Measurements from ENCODE around the gene BRD9. TPM values are rescaled to one million over a fixed set of nuclear protein-coding genes. Genes with fewer than 3 reads are reported as not detected.

Gene BRD9
- total and polyA plus RNA-seq, 9 of the 15 experiments (the other 6 are each of a cell fraction or from before 2014, with no cell fraction given), result 2.4 to 68.7 (median 44.9) TPM

DNA sequence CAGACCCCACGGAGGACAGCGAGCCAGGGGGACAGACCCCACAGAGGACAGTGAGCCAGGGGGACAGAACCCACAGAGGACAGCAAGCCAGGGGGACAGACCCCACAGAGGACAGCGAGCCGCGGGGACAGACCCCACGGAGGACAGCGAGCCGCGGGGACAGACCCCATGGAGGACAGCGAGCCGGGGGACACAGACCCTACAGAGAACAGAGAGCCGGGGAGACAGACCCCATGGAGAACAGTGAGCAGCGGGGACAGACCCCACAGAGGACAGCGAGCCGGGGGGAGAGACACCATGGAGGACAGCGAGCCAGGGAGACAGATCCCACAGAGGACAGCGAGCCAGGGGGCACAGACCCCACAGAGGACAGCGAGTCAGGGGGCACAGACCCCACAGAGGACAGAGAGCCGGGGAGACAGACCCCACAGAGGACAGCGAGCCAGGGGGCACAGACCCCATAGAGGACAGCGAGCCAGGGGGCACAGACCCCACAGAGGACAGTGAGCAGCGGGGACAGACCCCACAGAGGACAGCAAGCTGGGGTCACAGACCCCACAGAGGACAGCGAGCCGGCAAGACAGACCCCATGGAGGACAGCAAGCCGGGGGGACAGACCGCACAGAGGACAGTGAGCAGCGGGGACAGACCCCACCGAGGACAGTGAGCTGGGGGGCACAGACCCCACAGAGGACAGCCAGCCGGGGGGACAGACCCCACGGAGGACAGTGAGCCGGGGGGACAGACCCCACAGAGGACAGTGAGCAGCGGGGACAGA, 37.4 kb downstream of the BRD9 start:
- Histone ChIP-seq H3K4me2 (ENCODE audit: insufficient read depth, low read length) (no peak overlapping the region), H3K36me3 (ENCODE audit: control insufficient read depth, insufficient read depth, low read length) (no peaks in the 10 kb centered on the region), H3K27ac (ENCODE audit: extremely low read depth, low read depth, low read length) (no peak overlapping the region), H3K4me3 (no peak overlapping the region), H2AFZ (ENCODE audit: low read depth, low read length) (no peak overlapping the region), H3K9ac (ENCODE audit: insufficient read depth in 1 of 2, low read depth in 2 of 2, low read length in 2 of 2) (no peak overlapping the region), H3K4me1 (replicated peaks in 1 of 2; ENCODE audit: control insufficient read depth in 2 of 2, insufficient read depth in 2 of 2, low read length in 2 of 2) (peaks cover 0 to 34% of the 10 kb centered on the region in 2 experiments; a peak in 2 of 5 replicates), H4K20me1 (replicated peaks; ENCODE audit: control insufficient read depth, insufficient read depth, low read length) (peaks cover 19% of the 10 kb centered on the region), H3K9me1 (ENCODE audit: control insufficient read depth, insufficient read depth, low read length) (no peaks in the 10 kb centered on the region), H3K9me3 (replicated peaks; ENCODE audit: control insufficient read depth, insufficient read depth, low read depth, low read length) (no peaks in the 10 kb centered on the region), H3K27me3 (ENCODE audit: control insufficient read depth in 2 of 2, insufficient read depth in 2 of 2, low read length in 2 of 2) (peaks cover 17 to 30% of the 10 kb centered on the region in 2 experiments), H3K79me2 (ENCODE audit: control insufficient read depth, insufficient read depth, low read length) (no peaks in the 10 kb centered on the region)
- WGBS (ENCODE audit: insufficient coverage, low coverage, missing lambda C conversion rate), result 80% methylated on average over 9 of the region's 32 CpGs
- no peak for FAIRE-seq
- ChIA-PET CTCF (ENCODE audit: low intra/inter-chr PET ratio) (no interaction called here), POLR2A (interaction anchor here (0.6 kb wide), 2 partner anchors 91 to 106 kb away, joined by 3 to 4 read pairs; no protein-coding TSS in a partner anchor)
- no peak for DNase-seq (ENCODE audit: extremely low read depth in 1 of 4, low spot score in 3 of 4)
- no peak for ATAC-seq
- in situ Hi-C loops (cut with MboI), result no loop called here
- BruUV-seq (replicated peaks), result no TSS peak
- no peak for TF ChIP-seq C11orf30 (IDR thresholded peaks at IDR 0.05; ENCODE audit: low read depth)
- TF ChIP-seq SRF (CRISPR knock-in tag; IDR thresholded peaks at IDR 0.05), result no peak
- TF ChIP-seq ZNF445 (CRISPR knock-in tag; IDR thresholded peaks at IDR 0.05; ENCODE audit: low read depth), result no peak
- peak; percentile 51; the same call in 1 of the 2 replicates for TF ChIP-seq POLR2G (IDR thresholded peaks at IDR 0.05; ENCODE audit: low read depth, low read length)
- TF ChIP-seq, protein P1, sequence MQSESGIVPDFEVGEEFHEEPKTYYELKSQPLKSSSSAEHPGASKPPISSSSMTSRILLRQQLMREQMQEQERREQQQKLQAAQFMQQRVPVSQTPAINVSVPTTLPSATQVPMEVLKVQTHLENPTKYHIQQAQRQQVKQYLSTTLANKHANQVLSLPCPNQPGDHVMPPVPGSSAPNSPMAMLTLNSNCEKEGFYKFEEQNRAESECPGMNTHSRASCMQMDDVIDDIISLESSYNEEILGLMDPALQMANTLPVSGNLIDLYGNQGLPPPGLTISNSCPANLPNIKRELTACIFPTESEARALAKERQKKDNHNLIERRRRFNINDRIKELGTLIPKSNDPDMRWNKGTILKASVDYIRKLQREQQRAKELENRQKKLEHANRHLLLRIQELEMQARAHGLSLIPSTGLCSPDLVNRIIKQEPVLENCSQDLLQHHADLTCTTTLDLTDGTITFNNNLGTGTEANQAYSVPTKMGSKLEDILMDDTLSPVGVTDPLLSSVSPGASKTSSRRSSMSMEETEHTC (IDR thresholded peaks at IDR 0.05), result no peak
- TF ChIP-seq ZNF347 (CRISPR knock-in tag; IDR thresholded peaks at IDR 0.05; ENCODE audit: low read depth), result no peak
- TF ChIP-seq ZNF589 (CRISPR knock-in tag; IDR thresholded peaks at IDR 0.05; ENCODE audit: low read depth), result no peak
- TF ChIP-seq TRIM24 (IDR thresholded peaks at IDR 0.05), result no peak
- TF ChIP-seq ARHGAP35 (IDR thresholded peaks at IDR 0.05; ENCODE audit: partially characterized antibody), result no peak
- TF ChIP-seq, protein P2, sequence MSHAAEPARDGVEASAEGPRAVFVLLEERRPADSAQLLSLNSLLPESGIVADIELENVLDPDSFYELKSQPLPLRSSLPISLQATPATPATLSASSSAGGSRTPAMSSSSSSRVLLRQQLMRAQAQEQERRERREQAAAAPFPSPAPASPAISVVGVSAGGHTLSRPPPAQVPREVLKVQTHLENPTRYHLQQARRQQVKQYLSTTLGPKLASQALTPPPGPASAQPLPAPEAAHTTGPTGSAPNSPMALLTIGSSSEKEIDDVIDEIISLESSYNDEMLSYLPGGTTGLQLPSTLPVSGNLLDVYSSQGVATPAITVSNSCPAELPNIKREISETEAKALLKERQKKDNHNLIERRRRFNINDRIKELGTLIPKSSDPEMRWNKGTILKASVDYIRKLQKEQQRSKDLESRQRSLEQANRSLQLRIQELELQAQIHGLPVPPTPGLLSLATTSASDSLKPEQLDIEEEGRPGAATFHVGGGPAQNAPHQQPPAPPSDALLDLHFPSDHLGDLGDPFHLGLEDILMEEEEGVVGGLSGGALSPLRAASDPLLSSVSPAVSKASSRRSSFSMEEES (CRISPR knock-in tag; IDR thresholded peaks at IDR 0.05), result no peak
- TF ChIP-seq BDP1 (IDR thresholded peaks at IDR 0.05; ENCODE audit: insufficient read depth, insufficient read length), result no peak
- no peak for TF ChIP-seq ZNF3 (CRISPR knock-in tag; IDR thresholded peaks at IDR 0.05)
- TF ChIP-seq SAFB (IDR thresholded peaks at IDR 0.05; ENCODE audit: borderline replicate concordance, low read depth, low read length), result peak; percentile 34; the same call in 1 of the 2 replicates
- no peak for TF ChIP-seq ZNF586 (CRISPR knock-in tag; conservative IDR thresholded peaks at IDR 0.05)
- TF ChIP-seq, protein P3, sequence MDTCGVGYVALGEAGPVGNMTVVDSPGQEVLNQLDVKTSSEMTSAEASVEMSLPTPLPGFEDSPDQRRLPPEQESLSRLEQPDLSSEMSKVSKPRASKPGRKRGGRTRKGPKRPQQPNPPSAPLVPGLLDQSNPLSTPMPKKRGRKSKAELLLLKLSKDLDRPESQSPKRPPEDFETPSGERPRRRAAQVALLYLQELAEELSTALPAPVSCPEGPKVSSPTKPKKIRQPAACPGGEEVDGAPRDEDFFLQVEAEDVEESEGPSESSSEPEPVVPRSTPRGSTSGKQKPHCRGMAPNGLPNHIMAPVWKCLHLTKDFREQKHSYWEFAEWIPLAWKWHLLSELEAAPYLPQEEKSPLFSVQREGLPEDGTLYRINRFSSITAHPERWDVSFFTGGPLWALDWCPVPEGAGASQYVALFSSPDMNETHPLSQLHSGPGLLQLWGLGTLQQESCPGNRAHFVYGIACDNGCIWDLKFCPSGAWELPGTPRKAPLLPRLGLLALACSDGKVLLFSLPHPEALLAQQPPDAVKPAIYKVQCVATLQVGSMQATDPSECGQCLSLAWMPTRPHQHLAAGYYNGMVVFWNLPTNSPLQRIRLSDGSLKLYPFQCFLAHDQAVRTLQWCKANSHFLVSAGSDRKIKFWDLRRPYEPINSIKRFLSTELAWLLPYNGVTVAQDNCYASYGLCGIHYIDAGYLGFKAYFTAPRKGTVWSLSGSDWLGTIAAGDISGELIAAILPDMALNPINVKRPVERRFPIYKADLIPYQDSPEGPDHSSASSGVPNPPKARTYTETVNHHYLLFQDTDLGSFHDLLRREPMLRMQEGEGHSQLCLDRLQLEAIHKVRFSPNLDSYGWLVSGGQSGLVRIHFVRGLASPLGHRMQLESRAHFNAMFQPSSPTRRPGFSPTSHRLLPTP (IDR thresholded peaks at IDR 0.05; ENCODE audit: borderline replicate concordance, extremely low read depth, insufficient read length), result no peak
- intact Hi-C loops (cut with micrococcal nuclease), result loop anchor here (10.0 kb wide), 1 partner anchor 180 kb away; no protein-coding TSS in a partner anchor

Data from K562 (cell line).